HL-60 (cell line): ENCODE data around the gene AKAP13.

Source experiments
- DNase-seq, 2 experiments: peaks; one replicate each; pipeline ENCODE4 v3.0.0-alpha.2; 2010 to 2020; ENCODE audit warnings: low read depth in 1 of 2, low spot score in 1 of 2
- H3K27ac ChIP-seq: fragments of 250-450 bp; sonication (Bioruptor Pico); replicated peaks from 2 replicates; pipeline ENCODE4 v1.5.1; 2020; ENCODE audit warnings: mild to moderate bottlenecking, moderate library complexity
- H3K27me3 ChIP-seq: fragments of 250-450 bp; sonication (Bioruptor Pico); 2 replicates; pipeline ENCODE4 v1.5.1; 2021; ENCODE audit warnings: mild to moderate bottlenecking, moderate library complexity; ENCODE audit not compliant: insufficient read depth, poor library complexity, severe bottlenecking
- H3K4me3 ChIP-seq: replicated peaks from 2 replicates; pipeline ENCODE4 v1.5.1; 2011; ENCODE audit warnings: mild to moderate bottlenecking, control low read depth, low read length; ENCODE audit not compliant: insufficient read depth
- CTCF ChIP-seq: IDR thresholded peaks from one replicate; pipeline ENCODE4 v1.5.1; 2011; ENCODE audit warnings: low read length, control low read depth, inconsistent platforms; ENCODE audit not compliant: insufficient read depth
- GABPA ChIP-seq: IDR thresholded peaks from 2 replicates; pipeline ENCODE4 v1.6.1; 2012; ENCODE audit warnings: low read depth
- POLR2AphosphoS5 ChIP-seq: IDR thresholded peaks from 2 replicates; pipeline ENCODE4 v1.6.1; 2012; ENCODE audit warnings: low read depth
- REST ChIP-seq: IDR thresholded peaks from 2 replicates; pipeline ENCODE4 v1.6.1; 2012; ENCODE audit warnings: low read depth; ENCODE audit not compliant: insufficient replicate concordance
- SPI1 ChIP-seq: IDR thresholded peaks from 2 replicates; pipeline ENCODE4 v1.6.1; 2012; ENCODE audit warnings: low read depth, mild to moderate bottlenecking, borderline replicate concordance

Gene AKAP13

GRCh38 chr15:85758655-85758978, 378.2 kb downstream of the AKAP13 start:
- TF ChIP-seq GABPA (no peak), REST (no peak), CTCF (no peak), POLR2AphosphoS5 (no peak), SPI1 (no peak)
- Histone ChIP-seq H3K4me3 (no peak overlapping the region), H3K27me3 (no peaks in the 10 kb centered on the region), H3K27ac (no peak overlapping the region)
- DNase-seq, result no peak

- TF ChIP-seq CTCF (no peak), POLR2AphosphoS5 (no peak), GABPA (no peak), REST (no peak), SPI1 (no peak)
- Histone ChIP-seq H3K27ac (no peak overlapping the region), H3K27me3 (no peaks in the 10 kb centered on the region), H3K4me3 (no peak overlapping the region)
- DNase-seq, result no peak
Observed at GRCh38 chr15:85759376-85759775, 379.0 kb downstream of the AKAP13 start.

- Histone ChIP-seq H3K4me3 (no peak overlapping the region), H3K27ac (no peak overlapping the region), H3K27me3 (no peaks in the 10 kb centered on the region)
- TF ChIP-seq GABPA, result no peak
- TF ChIP-seq SPI1, result no peak
- TF ChIP-seq POLR2AphosphoS5, result no peak
- no peak for TF ChIP-seq REST
- TF ChIP-seq CTCF, result no peak
- DNase-seq, result no peak
Observed at GRCh38 chr15:85760049-85760448, 379.6 kb downstream of the AKAP13 start.
